Activated gamma-delta T cell treated with anti-CD3 and anti-CD28 coated beads, Interleukin-2, amount 50 U/mL, for 16 hours (primary cell): ENCODE results near the gene TMEM44.
"Not testable (repeated sequence)": the region's sequence is repeated elsewhere in the genome, so short reads cannot be mapped to it uniquely, and the experiment has no call there.

Experiments used
- DNase-seq: peaks from one replicate; pipeline ENCODE4 v3.0.0-alpha.2; 2020; ENCODE audit warnings: low read depth

Gene TMEM44

GRCh38 chr3:194610689-194611088 lies 22.5 kb downstream of the TMEM44 start:
- no peak for DNase-seq

- no peak for DNase-seq
Observed at GRCh38 chr3:194609601-194610000, 23.6 kb downstream of the TMEM44 start.

DNA sequence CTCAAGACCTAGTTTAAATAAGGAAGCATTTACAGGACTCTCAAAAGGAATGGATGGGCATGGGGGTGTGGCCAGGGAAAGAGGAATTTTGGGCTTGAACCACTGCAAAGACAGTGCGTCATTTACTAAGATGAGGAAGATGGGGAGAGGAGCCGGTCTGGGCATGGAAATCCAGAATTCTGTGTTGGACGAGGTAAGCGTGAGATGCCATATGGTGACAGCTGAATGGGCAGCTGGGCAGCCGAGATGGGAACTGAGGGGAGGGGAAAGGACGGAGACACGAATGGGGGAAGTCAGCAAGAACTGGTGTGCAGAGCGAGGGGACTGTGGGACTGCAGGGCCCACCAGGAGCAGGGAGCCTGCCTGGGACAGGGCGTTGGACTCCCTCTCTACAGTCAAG lies 24.2 kb downstream of the TMEM44 start:
- no peak for DNase-seq

- DNase-seq, result no peak
Observed at GRCh38 chr3:194607592-194608389, 25.4 kb downstream of the TMEM44 start.

DNA sequence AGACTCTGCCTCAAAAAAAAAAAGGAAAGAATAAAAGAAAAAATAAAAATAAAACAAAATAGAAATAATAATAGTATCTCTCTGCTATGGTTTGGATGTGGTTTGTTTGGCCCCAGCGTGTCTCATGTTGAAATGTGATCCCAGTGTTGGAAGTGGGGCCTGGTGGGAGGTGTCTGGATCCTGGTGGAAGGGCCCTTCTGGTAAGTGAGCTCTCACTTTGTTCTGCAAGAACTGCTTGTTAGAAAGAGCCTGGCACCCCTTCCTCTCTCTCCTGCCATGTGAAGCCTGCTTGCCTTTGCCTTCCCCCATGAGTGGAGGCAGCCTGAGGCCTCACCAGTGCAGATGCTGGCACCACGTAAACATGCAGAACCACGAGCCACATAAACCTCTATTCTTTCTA lies 26.3 kb downstream of the TMEM44 start:
- no peak for DNase-seq

DNA sequence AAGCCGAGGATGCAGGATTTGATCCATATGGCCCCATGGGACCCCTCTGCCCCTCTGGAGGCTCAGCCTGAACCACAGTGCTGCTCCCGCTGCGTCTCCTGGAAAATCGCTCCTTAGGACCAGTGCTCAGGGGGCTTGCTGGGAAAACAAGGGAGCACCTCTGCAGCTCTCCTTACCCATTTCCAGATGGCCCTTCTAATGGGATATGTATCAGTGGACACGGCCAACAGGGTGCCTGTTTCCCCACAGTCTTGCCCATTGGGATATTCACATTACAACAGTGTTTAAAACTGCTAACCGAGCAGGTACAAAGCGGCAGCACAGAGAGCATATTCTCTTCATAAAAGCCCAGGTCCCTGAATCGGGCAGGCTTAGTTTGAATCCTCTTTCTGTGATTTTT lies 27.1 kb downstream of the TMEM44 start:
- DNase-seq, result no peak

DNA sequence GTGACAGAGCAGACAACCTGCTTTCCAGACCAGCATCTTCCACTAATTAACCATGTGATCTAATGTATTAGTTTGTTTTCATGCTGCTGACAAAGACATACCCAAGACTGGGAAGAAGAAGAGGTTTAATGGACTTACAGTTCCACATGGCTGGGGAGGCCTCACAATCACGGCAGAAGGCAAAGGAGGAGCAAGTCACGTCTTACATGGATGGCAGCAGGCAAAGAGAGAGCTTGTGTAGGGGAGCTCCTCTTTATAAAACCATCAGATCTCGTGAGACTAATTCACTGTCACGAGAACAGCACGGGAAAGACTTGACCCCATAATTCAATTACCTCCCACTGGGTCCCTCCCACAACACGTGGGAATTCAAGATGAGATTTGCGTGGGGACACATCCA lies 27.9 kb downstream of the TMEM44 start:
- not testable (repeated sequence) for DNase-seq

- DNase-seq, result no peak
Observed at GRCh38 chr3:194604837-194605236, 28.4 kb downstream of the TMEM44 start.

- no peak for DNase-seq
Observed at GRCh38 chr3:194604126-194604525, 29.1 kb downstream of the TMEM44 start.

DNA sequence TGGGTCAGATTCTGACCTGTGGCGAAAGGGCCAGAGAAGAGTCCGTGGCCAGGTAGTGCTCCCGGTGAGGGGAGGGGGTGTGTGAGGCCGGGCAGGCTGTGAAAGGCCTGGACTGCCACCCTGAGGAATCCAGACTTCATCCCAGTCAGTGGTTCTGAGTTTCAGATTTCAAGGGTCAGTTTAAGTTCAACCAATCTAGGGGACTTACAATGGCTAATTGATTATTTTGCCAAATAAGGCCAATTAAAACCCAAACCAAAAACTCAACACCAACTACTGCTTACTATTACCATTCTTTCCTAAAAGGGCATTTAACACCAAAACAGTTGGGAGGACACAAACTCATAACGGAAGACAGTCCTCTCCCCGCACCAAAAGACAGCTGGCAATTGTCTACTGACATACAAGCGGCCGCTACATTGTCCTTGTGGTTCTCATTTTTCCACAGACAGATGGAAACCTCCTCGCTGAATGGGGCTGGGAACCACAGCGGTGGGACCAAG lies 30.5 kb downstream of the TMEM44 start:
- no peak for DNase-seq

DNA sequence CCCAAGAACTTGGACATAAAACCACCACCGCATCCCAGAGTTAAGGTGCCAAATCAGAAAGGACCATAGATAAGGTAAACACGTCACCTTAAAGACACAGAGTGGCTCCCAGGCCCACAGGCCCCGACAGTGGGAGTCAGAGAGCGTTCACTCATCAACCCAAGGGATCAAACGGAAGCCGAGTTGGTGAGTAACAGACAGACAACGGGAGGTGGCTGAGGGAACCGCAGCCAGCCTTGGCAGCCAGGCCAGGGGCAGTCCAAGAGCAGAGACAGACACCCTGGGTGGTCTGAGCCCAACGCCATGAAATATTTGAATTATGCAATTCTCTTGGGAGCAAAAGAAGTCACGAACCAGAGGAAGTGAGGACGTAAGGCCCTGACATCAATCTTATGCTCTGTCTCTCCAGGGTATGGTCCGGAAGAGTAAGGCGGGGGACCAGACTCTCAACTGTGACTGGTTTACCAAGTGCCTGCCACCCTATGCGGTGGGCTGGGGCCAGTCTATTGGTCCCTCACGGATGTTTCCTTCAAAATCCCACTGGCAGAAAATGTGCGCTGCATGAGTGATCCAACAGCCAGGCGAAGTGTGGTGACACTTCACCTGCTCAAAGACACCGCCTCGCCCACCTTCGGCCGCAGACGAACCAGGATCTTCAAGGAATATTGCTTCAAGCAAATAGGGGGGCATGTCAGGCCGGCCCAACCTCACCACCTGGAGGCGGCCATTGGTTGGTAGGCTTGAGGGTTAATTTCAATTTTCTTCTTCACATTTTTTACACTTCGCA lies 34.3 kb downstream of the TMEM44 start:
- DNase-seq, result no peak

DNA sequence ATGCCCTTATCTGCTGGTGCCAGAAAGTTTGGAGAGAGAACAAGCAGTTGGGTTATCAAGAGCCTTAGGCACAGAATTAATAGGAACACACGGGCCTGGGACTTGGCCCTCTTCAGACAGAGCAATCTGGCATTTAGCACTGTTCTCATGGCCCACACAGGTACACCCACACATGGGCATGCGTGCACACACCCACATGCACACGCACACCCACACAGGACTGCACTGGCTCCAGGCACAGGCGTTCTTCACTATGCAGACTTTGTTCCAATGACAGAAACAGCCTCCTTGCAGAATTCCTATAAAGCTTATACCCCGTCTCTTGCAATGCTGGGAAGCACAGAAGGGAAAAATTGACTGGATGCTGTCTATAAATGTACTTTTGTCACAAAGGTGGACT lies 36.3 kb downstream of the TMEM44 start:
- DNase-seq, result no peak

DNA sequence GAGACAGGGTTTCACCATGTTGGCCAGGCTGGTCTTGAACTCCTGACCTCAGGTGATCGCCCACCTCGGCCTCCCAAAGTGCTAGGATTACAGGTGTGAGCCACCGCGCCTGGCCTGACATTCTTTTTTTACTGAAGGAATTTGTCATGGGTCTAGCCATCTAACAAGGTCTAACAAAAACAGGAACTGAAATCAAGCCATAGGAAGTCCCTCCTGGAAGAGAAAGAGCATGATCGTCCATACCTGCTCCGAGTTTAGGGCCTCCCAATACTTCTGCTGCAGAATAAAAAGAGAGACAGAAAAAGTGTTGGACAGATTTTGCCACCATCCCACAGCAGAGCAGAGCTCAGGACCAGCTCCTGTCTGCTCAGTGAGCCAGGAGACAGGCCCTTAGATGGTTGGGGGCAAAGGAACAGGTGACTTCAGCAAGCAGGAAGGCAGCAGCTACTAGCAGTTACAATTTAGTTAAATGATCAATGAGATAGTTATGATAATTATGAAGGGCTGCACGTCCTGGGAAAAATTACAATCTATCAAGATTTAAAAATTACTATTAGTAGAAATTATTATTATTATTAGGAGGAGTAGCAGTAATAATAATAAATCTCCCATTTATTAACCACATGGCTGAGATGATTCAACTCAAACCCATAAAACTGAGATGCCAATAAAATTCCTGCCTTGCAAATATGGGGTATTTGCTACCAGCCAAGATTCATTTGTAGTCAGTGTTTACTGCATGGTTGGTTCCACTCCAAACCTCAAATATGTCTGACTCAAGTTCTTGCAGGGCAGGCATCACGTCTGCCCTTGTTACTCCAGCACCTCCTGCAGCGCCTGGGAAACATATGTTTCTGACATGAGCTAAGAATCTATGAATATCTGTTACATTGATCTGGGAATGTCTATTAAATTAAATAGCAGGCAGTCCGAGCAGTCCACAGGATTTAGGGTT lies 40.1 kb downstream of the TMEM44 start:
- no peak for DNase-seq

DNA sequence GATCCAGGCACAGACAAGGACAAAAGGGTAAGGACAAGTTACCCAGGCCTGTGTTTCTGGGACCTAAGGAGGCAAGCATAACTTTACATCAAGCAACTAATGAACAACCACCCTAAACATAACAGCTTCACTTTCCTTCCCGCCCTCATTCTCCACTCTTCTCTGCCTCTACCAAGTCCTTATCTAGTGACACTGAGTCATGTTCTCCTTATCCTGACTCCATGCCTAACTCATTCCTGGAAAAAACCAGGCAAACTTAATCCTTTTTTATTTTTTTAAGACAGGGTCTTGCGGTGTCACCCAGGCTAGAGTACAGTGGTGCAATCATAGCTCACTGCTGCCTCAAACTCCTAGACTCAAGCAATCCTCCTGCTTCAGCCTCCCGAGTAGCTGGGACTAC lies 44.5 kb downstream of the TMEM44 start:
- DNase-seq, result no peak

GRCh38 chr3:194588236-194588635 lies 45.0 kb downstream of the TMEM44 start:
- no peak for DNase-seq

- no peak for DNase-seq
Observed at GRCh38 chr3:194587438-194587931, 45.7 kb downstream of the TMEM44 start.

GRCh38 chr3:194586836-194587235 lies 46.4 kb downstream of the TMEM44 start:
- no peak for DNase-seq

DNA sequence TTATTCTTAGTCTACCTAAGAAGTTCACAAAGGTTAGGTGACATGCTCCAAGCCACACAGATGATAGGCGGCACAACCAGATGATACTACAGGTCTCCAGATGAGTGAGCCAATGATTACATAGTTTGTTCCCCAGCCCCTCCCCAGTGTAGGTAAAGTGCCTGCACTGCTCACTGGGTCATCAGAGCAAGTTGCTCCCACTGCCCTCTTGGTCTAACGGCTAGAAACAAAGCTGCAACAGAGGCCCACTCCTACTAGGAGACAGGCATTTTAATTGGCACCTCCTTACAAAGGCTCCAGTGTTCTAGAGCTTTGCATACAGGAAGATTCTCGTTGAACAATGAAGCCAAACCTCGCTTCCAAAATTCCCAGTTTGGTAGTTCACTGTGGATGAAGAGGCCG lies 47.3 kb downstream of the TMEM44 start:
- DNase-seq, result no peak

DNA sequence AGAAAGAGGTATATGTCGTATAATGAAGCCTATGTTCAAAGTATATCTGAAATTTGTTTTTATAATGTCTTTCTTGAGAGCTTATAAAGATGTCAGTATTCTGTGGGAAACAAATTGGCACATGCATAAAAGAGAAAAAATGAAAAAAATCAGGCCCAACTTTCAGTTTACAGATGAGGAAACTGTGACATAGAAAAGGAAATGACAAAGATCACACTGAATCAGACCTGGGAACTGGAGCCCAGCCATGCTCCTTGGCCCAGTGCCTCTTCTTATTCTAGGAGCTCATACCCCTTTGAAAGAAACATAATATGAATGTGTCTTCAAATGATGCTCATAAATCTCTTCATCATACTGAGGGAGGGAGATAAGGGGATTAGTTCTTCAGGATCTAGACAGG lies 48.4 kb downstream of the TMEM44 start:
- DNase-seq, result no peak

GRCh38 chr3:194584320-194584776 lies 48.9 kb downstream of the TMEM44 start:
- no peak for DNase-seq

DNA sequence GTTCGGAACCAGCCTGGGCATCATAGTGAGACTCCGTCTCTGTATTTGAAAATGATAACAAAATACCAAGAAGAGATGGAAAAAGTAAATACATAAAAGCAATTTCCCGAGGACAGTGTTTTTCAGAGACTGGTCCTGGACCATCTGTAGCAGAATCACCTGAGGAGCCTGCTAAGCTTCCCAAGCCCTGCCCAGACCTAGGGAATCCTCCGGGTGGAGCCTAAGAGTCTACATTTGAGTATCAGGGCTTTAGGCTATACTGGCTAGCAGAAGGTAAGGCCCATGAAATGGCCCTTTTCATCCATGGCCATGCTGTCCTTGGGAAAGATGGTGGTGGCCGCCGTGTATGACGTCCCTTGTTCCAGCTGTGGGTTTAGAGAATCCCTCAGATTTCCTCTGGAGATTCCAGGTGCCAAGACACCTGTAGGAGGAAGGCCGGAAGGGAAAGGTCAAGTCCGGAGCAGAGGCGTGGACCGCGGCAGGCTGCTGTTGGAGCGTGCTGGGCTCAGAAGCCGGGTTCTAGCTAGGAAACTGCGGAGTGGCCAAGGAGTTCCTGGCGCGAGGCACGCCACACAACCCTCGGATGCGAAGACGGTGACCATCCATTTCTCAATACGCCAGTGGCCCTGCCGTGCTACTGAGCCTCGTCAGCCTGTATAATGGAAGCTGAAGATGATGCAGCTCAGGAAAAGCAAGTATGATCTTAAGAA lies 50.9 kb downstream of the TMEM44 start:
- DNase-seq, result no peak
